ENCODE data around the gene IRF4.

Gene IRF4

DNA sequence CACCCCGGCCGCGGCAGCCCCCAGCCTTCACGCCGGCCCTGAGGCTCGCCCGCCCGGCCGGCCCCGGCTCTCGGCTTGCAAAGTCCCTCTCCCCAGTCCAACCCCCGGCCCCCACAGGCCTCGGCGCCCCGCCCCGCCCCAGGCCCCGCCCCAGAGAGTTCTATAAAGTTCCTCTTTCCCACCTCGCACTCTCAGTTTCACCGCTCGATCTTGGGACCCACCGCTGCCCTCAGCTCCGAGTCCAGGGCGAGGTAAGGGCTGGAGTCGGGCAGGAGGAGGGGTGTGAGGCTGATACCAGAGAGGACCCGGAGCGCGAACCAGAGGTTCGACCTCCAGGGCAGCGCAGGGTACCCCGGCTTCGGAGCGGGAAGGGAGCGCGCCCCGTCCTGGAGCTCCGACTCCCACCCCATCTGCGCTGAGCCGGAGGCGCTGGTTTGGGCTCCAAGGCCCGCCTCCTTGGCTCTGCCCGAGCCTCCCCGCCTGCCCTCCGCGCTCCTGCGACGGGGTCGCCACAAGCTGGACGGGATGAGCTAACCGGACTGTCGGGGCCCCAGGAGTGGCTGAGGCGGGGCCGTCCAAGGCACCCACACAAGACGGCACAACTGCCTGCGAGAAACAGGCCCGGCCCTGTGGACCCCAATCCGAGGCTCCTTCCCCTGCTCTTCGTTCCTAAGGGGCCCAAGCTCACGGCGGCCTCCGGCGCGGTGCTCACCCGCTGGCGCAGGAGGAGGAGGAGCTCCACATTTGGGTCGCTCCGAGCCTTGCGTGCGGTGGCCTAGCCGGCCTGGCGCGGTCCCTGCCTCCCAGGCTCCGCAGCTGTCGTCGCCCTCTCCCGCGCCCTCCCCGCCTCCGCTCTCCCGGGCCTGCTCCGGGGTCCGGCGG, at the start of gene IRF4:
TSS of gene IRF4 (plus strand) at position 194 of the 882 bp plus-strand sequence. CDS start 1,401 bp downstream, outside the sequence.
- DNase-seq, result no peak

DNA sequence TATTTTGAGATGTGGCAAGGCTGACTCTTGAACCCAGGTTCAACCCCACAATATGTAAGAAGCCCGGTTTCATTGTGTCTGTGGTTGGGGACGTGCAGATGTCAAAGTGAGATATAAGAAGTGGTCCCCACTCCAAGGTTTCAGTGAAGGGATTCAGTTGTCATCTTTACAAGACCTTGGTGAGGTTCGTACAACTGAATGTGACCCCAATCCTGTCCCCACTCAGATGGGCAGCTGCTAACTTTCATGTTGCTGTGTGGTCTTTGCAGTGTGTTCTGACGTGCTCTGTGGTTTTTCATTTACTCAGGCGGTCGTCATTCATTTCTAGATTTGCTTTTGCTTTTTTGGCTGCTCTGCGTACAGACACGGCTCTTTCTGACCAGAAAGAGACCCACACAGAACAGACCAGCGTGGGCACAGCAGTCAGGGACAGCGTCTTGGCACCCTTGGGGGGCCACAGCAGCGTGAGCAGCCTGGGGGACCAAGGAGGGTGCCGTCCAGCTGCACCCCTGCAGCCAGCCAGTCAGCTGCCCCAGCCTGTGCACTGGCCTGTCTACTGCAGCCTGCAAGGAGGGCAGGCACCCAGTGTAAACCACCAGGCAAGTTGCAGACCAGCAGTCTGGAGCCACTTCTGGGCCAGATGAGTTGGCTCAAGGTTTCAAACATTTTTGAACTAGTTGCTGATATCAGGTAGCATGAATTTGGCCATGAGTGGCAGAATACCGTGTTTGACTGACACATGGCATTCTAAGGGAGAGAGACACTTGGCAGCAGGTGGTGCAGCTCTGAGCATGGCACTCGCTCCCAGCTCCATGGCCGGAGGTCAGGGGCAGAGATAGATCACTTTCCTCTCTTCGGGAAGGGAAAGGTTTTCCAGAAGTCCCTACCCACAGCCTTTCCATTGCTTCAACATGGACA, 49.4 kb upstream of the IRF4 start:
- DNase-seq, result no peak

DNA sequence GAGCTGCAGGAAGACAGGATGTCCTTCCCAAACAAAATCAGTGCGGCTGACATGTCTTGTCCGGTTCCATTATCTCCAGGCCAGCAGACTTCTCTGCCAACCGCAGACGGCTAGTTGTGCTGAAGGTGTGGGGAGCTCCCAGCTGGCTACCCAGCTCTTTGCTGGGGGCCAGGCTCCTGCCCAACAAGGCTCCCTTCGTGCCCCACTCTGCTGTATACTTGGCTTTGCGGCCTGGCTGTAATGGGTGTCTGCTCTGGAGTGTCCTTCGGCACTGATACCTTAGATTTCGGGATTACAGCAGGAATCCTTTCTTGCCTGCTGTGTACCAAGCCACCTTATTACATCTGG, 48.7 kb upstream of the IRF4 start:
- no peak for DNase-seq

DNA sequence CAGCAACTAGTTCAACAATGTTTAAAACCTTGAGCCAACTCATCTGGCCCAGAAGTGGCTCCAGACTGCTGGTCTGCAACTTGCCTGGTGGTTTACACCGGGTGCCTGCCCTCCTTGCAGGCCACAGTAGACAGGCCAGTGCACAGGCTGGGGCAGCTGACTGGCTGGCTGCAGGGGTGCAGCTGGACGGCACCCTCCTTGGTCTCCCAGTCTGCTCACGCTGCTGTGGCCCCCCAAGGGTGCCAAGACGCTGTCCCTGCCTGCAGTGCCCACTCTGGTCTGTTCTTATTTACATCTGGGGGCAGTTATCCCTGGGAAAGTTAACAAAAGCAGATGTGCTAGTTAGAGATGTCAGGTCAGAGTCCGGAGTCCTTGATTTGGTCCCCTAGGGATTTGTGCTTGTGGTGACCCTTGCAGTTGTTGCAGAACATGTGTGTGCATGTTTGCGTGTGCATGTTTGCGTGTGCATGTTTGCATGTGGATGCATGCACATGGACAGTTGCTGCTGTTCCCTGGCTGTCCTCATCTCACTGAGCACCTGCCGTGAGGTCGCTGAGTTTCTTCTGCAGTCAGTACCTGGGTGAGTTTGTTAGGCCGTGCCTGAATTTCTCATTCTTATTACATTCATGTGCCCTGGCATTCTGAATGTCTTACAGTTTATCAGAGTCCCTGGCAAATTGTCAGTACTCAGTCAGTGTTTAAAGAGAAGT, 48.2 kb upstream of the IRF4 start:
- no peak for DNase-seq

DNA sequence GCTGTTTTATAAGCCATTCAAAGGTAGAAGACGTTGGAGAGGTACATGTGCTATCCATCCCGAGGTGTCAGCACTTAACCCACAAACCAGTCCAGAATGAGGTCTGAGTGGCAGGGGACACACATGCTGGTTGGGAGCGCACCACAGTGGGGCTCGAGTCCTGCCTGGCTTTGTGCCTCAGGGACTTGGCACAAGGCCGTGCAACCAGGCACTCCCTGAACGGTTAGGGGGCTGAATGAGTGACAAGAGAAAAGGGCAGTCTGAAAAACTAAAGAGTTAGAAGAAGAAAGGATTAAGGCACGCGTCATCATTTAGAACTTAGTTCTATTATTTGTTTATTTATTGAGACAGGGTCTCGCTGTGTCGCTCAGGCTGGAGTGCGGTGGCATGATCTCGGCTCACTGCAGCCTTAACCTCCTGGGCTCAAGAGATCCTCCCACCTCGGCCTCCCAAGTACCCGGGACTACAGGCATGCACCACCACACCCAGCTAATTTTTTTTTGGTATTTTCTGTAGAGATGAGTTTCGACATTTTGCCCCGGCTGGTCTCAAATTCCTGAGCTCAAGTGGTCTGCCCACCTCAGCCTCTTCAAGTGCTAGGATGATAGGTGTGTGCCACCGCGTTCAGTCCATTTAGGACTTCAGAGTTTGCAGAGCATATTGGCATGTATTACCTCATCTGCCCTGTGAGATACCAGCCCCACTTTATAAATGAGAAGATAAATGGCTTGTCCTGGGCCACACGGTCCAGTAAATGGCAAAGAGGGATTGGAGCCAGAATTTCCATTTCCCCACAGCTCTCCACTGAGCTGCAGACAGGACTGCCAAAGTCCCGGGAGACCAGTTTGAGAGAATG, 47.4 kb upstream of the IRF4 start:
- DNase-seq, result no peak

DNA sequence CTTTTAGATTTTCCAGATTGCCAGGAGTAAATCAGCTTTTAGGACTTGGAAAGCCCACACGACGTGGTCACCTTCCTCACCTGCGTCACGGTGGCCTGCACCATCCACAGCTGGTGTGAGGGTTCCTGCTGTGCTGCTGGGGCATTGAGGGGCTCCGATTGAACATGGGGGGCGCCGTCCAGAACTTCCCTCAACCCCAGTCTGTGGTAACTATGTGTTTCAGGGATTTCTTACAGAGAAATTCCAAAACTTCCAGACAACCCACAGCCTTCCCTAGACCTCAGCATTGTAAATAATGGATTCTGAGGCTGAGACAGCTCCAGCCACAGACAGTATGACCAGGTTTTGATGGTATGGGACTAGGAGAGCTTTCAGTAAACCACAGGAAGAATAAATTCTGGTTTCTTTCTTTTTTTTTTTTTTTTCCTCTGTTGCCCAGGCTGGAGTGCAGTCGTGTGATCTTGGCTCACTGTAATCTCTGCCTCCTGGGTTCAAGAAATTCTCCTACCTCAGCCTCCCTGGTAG, 46.7 kb upstream of the IRF4 start:
- DNase-seq, result no peak

DNA sequence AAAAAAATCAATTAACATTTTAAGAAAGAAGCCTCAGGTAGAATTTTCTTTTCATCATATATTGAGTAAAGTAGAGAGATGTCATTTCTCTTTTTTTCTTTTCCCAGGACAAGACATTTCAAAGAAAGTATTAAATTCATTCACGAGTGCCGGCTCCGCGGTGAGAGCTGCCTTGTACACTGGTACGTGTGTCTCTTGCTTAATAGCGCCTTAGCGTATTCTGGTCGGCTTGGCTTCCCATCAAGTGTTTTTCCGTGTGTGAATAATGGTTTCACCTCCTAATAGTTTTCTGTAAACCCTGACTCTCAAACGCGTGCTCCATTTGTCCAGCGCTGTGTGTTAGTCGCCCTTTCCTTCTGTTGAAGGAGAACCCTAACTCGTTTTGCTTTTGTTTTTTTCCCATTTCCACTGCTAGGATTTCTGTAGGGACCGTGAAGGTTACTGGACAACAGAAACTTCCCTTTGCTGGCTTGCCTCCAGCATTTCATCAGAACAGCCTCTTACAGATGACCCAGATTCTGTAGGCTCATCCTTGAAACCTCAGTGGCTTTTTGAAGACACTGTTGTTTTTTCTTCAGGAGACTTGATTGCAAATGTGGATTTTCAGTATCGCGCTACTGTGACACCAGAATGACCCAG, 45.7 kb upstream of the IRF4 start:
- DNase-seq, result no peak

DNA sequence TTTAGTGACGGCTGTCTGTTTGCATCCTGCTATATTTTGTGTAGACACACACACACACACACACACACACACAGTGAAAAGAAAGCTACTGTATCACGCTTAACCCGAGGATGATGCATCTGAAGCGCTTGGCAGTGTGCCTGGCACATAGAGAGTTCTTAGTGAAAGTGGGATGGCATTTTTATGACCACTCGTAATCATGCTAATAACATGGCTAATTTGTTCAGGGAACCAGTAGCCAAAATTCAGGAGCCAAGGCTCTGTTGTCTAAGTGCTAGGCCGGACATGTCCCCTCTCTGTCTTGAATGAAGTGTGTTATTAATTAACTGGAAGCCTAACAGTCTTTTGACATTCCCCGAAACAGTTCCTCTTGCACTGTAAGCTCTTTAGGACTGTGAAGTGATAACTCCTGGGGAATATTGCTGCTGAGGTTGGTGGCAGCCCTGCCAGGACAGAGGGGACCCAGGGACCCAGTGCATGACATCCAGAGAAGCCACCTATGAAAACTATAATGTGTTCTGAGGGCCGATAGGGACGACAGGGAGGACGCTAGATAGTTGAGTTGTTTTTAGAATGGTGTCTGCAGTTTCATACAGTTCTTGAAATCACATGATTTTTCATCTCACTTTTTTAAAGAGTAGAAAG, 45.0 kb upstream of the IRF4 start:
- DNase-seq, result no peak

DNA sequence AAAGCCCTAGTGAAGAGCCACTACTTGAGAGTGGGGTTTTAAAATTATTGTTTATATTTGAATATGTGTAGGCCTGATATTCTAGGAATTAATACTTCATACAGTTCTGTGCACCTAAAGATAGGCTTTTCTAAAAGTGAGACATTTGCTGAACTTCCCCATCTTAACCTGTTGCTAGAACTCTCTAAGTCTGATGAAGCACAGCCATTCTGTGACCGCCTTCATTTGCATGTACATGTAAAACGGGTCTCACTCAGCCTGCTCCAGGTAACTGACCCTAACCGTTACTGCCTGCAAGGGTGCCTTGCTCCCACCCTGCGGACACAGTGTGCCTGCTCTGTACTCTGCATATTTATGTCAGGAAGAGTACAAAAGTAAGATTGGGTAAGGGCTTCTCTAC, 44.3 kb upstream of the IRF4 start:
- DNase-seq, result no peak

DNA sequence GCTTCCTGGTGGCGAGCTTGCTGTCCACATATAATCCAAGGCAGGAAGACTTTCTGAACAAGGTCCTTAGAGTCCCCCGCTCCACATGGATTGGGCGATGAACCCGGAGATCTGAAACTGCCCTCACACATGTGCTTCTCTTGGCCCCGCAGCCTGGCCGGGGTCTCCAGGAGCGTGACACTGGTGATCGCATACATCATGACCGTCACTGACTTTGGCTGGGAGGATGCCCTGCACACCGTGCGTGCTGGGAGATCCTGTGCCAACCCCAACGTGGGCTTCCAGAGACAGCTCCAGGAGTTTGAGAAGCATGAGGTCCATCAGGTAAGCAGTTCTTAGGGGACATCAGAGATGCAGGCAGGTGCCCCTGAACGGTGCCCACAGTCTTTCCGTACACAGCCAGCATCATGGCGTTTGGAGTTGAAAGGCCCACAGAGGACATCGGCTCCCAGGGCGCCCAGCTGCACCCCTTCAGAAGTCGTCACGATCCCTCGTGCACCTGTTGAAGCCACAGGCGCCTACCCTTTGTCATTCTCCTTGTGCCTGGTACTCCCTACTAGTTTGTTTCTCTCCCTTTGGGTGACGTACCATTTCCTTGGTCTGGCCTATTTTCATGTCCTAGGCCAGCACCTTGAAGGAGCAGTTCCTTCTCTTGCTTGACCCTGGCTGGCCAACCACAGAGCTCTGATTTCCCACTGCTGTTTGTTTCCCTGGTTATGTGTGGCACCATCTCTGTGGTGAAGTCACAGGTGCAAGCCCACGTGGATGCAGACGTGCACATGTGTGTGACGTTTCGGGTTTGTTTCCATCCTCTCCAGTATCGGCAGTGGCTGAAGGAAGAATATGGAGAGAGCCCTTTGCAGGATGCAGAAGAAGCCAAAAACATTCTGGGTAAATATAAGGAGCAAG, 43.3 kb upstream of the IRF4 start:
- DNase-seq, result no peak

DNA sequence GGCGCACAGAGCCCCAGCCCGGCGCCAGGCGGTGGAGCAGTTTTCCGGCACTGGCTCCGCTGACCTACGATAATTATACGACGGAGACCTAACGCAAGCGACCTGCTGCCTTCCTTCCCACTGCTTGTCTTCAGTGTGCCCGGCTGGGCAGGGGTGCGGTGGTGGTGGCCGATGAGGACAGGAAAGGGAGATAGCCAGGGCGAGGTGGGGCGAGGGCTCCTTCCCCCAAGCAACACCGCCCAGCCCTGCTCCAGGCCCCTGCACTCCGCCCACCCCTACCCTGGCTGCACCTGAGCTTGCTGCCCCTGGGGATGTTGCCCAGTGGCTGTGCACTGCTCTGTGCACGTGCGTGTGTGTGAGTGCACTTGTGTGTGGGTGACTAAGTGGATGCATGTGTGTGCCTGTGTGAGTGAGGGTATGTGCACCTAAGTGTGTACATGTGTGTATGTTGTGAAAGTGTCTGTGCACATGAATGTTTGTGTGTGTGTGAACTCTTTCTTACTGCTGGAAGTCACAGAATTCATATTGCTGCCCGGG, 42.6 kb upstream of the IRF4 start:
- DNase-seq, result no peak

DNA sequence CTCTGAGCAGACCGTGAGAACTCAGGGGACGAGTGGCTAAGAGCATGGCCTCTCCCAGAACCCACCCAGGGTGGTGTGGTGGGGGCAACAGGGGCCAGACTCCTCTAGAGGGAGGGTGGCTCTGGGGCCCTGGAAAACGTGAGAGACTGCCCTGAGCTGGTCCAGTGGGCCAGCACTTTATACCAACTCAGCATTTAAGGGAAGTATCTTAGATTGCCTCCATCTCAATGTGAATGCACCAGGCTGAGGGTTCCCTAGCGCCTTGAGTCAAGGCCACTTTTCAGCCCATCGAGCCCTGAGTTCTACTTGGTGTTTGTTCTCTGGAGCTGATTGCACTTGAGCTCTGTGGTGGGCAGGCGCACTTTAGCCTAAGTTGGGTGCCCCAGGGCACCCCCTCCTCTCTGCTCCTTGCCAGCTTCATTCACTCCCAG, 42.0 kb upstream of the IRF4 start:
- DNase-seq, result no peak

DNA sequence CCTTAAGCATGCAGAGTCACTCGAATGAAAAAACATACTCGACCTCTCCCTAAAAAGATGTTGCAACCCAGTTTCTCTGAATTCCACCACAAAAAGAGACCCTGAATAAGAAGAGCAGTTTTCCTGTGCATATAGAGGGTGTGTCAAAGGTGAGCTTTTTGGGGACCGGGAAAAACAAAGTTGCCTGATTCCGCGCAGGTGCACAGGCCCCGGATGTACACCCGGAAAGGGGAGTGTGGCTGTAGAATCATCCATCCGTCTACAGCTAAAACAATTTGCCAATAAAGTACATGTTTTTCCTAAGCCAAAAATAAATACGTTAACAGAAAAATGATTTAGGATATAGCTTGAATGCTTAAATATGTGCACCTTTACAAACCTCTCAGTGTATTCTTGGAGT, 41.2 kb upstream of the IRF4 start:
- no peak for DNase-seq

DNA sequence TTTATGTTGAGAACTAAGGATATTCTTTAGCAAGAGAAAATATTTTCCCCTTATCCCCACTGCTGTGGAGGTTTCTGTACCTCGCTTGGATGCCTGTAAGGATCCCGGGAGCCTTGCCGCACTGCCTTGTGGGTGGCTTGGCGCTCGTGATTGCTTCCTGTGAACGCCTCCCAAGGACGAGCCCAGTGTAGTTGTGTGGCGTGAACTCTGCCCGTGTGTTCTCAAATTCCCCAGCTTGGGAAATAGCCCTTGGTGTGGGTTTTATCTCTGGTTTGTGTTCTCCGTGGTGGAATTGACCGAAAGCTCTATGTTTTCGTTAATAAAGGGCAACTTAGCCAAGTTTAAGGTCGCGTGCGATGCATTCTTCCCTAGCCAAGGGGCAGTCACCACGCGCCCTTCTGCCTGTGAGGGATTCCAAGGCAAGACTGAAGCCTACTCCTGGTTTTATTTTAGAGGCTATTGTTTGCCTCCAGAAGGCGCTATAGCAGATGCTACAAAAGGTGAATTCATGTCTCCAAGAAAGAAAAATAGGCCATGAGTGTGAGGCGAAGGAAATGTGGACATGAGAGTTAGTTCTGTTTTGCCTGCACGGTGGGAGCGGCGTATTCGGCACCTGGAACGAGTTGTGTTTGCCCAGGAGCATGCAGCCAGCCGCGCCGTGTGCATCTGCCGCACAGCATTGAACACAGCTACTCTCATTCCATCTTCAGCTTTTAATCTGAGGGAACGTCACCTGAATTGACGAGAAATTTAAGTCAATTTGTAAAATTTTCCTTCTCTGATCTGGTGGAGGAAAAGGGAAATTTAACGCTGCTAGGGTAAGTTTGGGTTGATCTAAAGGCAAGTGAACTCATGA, 40.3 kb upstream of the IRF4 start:
- no peak for DNase-seq

DNA sequence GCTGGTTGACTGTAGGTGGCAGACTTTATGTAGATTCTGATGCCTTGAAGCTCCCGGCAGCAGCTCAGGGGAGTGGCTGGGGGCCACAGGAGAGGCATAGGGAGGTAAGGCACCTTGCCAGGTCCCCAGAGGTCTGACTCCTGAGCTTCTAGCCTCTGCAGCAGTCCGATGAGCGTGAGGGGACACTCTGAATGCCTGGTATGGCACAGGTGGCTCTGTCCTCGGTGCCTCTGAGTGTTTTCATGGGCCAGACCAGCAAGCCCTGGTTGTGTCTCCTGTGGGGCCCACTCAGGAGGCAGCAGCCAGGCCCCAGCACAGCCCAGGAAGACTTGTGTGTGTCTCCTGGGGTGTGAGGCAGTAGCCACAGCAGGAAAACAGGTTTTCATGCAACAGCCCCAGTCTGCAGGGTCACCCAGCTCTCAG, 39.7 kb upstream of the IRF4 start:
- no peak for DNase-seq

DNA sequence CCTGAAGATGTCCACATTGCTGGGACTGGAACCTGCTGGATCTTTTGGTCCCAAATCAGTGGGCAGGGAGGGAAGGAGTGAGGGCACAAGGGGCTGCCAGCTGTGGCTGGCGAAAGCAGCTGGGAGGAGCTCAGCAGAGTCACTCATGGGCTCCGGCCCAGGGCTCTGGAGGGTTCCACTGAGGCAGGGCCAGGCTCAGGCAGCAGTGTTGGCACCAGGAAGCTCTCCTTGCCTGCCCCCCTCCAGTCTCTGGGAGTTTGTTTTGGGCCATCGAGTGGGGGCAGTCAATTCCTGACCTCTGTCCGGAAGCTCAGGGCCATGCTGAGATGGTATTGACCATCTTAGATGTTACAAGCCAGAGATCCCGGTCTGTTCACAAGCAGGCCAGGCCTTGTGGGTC, 39.1 kb upstream of the IRF4 start:
- no peak for DNase-seq

DNA sequence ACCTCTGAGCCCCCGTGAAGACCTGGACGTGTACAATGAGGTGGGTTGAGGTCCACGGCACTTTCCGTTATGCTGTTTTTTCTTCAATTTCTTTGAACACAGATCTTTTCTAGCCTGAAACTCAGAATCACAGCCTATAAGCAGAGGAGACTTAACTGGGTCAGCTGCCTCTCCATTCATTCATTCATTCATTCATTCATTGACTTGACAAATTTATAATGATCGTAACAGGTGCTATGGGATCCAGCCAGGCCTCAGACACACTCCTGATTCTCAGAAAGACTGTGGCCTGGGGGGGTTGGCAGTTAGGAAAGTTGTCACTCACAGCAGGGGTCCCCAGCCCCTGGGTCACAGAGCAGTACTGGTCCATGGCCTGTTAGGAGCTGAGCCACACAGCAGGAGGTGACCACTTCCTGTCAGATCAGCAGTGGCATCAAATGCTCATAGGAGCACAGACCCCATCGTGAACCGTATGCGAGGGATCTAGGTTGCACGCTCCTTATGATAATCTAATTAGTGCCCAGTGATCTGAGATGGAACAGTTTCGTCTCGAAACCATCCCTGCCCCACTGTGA, 38.6 kb upstream of the IRF4 start:
- DNase-seq, result no peak
